ENCODE measurements around the gene NAXE.
"Not testable (repeated sequence)": the region's sequence is repeated elsewhere in the genome, so short reads cannot be mapped to it uniquely, and the experiment has no call there.

The NAXE gene

GRCh38 chr1:156552937-156553336, 38.6 kb upstream of the NAXE start:
- not testable (repeated sequence) for H2BK5ac ChIP-seq (ENCODE audit: low read length); H3K27ac ChIP-seq (replicated peaks; ENCODE audit: low read length); H3K27me3 ChIP-seq (ENCODE audit: control insufficient read depth in 3 of 3, insufficient read depth in 3 of 3, low read depth in 1 of 3, low read length in 3 of 3); H3K23ac ChIP-seq (ENCODE audit: low read depth, low read length, poor library complexity); H2AFZ ChIP-seq (ENCODE audit: low read length); H3K4ac ChIP-seq (ENCODE audit: low read length); H2BK120ac ChIP-seq (ENCODE audit: low read depth, low read length); H3K9ac ChIP-seq (ENCODE audit: low read depth, low read length, poor library complexity); H2AK5ac ChIP-seq (ENCODE audit: low read depth, low read length); H2BK15ac ChIP-seq (ENCODE audit: low read length); H3K4me1 ChIP-seq (ENCODE audit: control insufficient read depth in 2 of 2, insufficient read depth in 1 of 2, low read depth in 1 of 2, low read length in 2 of 2); DNase-seq (ENCODE audit: low spot score); H3K9me3 ChIP-seq (replicated peaks in 1 of 2; ENCODE audit: control insufficient read depth in 2 of 2, insufficient read depth in 1 of 2, low read depth in 1 of 2, low read length in 2 of 2); H3K4me2 ChIP-seq (ENCODE audit: insufficient read depth, low read length, poor library complexity, severe bottlenecking); H4K8ac ChIP-seq (ENCODE audit: low read depth, low read length); H4K91ac ChIP-seq (ENCODE audit: low read depth, low read length, poor library complexity); H3K4me3 ChIP-seq (ENCODE audit: low read length in 2 of 2); H3K14ac ChIP-seq (ENCODE audit: low read length); H2BK12ac ChIP-seq (ENCODE audit: low read length); H3K79me1 ChIP-seq (ENCODE audit: low read depth, low read length); H3K18ac ChIP-seq (ENCODE audit: low read length)
- peaks cover 48 to 85% of the 10 kb centered on the region in 2 donors for H3K36me3 ChIP-seq (replicated peaks in 1 of 2; ENCODE audit: control insufficient read depth in 2 of 2, insufficient read depth in 2 of 2, low read length in 2 of 2)
- WGBS, 2 donors (ENCODE audit: extremely low coverage in 2 of 2, insufficient read length in 2 of 2, insufficient replicate concordance in 1 of 2): no CpG with 5 or more reads among the region's 4 CpGs

- Histone ChIP-seq H3K18ac (ENCODE audit: low read length) (no peak overlapping the region), H3K36me3 (replicated peaks in 1 of 2; ENCODE audit: control insufficient read depth in 2 of 2, insufficient read depth in 2 of 2, low read length in 2 of 2) (peaks cover 40 to 76% of the 10 kb centered on the region in 2 donors), H3K14ac (ENCODE audit: low read length) (no peak overlapping the region), H2BK5ac (ENCODE audit: low read length) (no peak overlapping the region), H2AFZ (ENCODE audit: low read length) (no peak overlapping the region), H3K4ac (ENCODE audit: low read length) (no peak overlapping the region), H3K4me1 (ENCODE audit: control insufficient read depth in 2 of 2, insufficient read depth in 1 of 2, low read depth in 1 of 2, low read length in 2 of 2) (no peaks in the 10 kb centered on the region), H2BK12ac (ENCODE audit: low read length) (no peak overlapping the region), H3K79me1 (ENCODE audit: low read depth, low read length) (peaks cover 2% of the 10 kb centered on the region), H2BK15ac (ENCODE audit: low read length) (no peak overlapping the region), H4K91ac (ENCODE audit: low read depth, low read length, poor library complexity) (no peak overlapping the region), H3K9me3 (replicated peaks in 1 of 2; ENCODE audit: control insufficient read depth in 2 of 2, insufficient read depth in 1 of 2, low read depth in 1 of 2, low read length in 2 of 2) (peaks cover 0 to 2% of the 10 kb centered on the region in 2 donors), H3K9ac (ENCODE audit: low read depth, low read length, poor library complexity) (no peak overlapping the region), H3K27me3 (ENCODE audit: control insufficient read depth in 3 of 3, insufficient read depth in 3 of 3, low read depth in 1 of 3, low read length in 3 of 3) (no peaks in the 10 kb centered on the region), H2BK120ac (ENCODE audit: low read depth, low read length) (no peak overlapping the region), H2AK5ac (ENCODE audit: low read depth, low read length) (no peak overlapping the region), H4K8ac (ENCODE audit: low read depth, low read length) (no peak overlapping the region), H3K4me3 (ENCODE audit: low read length in 2 of 2) (no peak overlapping the region), H3K4me2 (ENCODE audit: insufficient read depth, low read length, poor library complexity, severe bottlenecking) (no peak overlapping the region), H3K27ac (replicated peaks; ENCODE audit: low read length) (no peak overlapping the region), H3K23ac (ENCODE audit: low read depth, low read length, poor library complexity) (no peak overlapping the region)
- WGBS, 2 donors (ENCODE audit: extremely low coverage in 2 of 2, insufficient read length in 2 of 2, insufficient replicate concordance in 1 of 2): no CpG with 5 or more reads among the region's 6 CpGs
- DNase-seq (ENCODE audit: low spot score): no peak
These were observed 37.6 kb upstream of the NAXE start for GRCh38 chr1:156553860-156554485.

GRCh38 chr1:156554971-156555370, 36.6 kb upstream of the NAXE start:
- peaks cover 43 to 77% of the 10 kb centered on the region in 2 donors for H3K36me3 ChIP-seq (replicated peaks in 1 of 2; ENCODE audit: control insufficient read depth in 2 of 2, insufficient read depth in 2 of 2, low read length in 2 of 2)
- H3K23ac ChIP-seq (ENCODE audit: low read depth, low read length, poor library complexity): no peak overlapping the region
- H2AK5ac ChIP-seq (ENCODE audit: low read depth, low read length): no peak overlapping the region
- H3K27me3 ChIP-seq (ENCODE audit: control insufficient read depth in 3 of 3, insufficient read depth in 3 of 3, low read depth in 1 of 3, low read length in 3 of 3): no peaks in the 10 kb centered on the region
- H4K91ac ChIP-seq (ENCODE audit: low read depth, low read length, poor library complexity): no peak overlapping the region
- H3K4me3 ChIP-seq (ENCODE audit: low read length in 2 of 2): no peak overlapping the region
- no peak overlapping the region for H3K4ac ChIP-seq (ENCODE audit: low read length)
- no peak for DNase-seq (ENCODE audit: low spot score)
- H2BK120ac ChIP-seq (ENCODE audit: low read depth, low read length): no peak overlapping the region
- H2AFZ ChIP-seq (ENCODE audit: low read length): no peak overlapping the region
- H3K4me2 ChIP-seq (ENCODE audit: insufficient read depth, low read length, poor library complexity, severe bottlenecking): no peak overlapping the region
- H3K14ac ChIP-seq (ENCODE audit: low read length): no peak overlapping the region
- H3K18ac ChIP-seq (ENCODE audit: low read length): no peak overlapping the region
- H4K8ac ChIP-seq (ENCODE audit: low read depth, low read length): no peak overlapping the region
- no peak overlapping the region for H2BK5ac ChIP-seq (ENCODE audit: low read length)
- H2BK15ac ChIP-seq (ENCODE audit: low read length): no peak overlapping the region
- H3K4me1 ChIP-seq (ENCODE audit: control insufficient read depth in 2 of 2, insufficient read depth in 1 of 2, low read depth in 1 of 2, low read length in 2 of 2): no peaks in the 10 kb centered on the region
- H2BK12ac ChIP-seq (ENCODE audit: low read length): no peak overlapping the region
- no peak overlapping the region for H3K27ac ChIP-seq (replicated peaks; ENCODE audit: low read length)
- H3K9me3 ChIP-seq (replicated peaks in 1 of 2; ENCODE audit: control insufficient read depth in 2 of 2, insufficient read depth in 1 of 2, low read depth in 1 of 2, low read length in 2 of 2): peaks cover 0 to 2% of the 10 kb centered on the region in 2 donors
- H3K79me1 ChIP-seq (ENCODE audit: low read depth, low read length): peaks cover 2% of the 10 kb centered on the region
- no CpG with 5 or more reads among the region's 8 CpGs for WGBS, 2 donors (ENCODE audit: extremely low coverage in 2 of 2, insufficient read length in 2 of 2, insufficient replicate concordance in 1 of 2)
- no peak overlapping the region for H3K9ac ChIP-seq (ENCODE audit: low read depth, low read length, poor library complexity)

GRCh38 chr1:156555715-156556114, 35.9 kb upstream of the NAXE start:
- Histone ChIP-seq H3K23ac (ENCODE audit: low read depth, low read length, poor library complexity) (no peak overlapping the region), H2BK120ac (ENCODE audit: low read depth, low read length) (no peak overlapping the region), H3K4ac (ENCODE audit: low read length) (no peak overlapping the region), H2BK15ac (ENCODE audit: low read length) (no peak overlapping the region), H3K14ac (ENCODE audit: low read length) (no peak overlapping the region), H3K9ac (ENCODE audit: low read depth, low read length, poor library complexity) (no peak overlapping the region), H3K36me3 (replicated peaks in 1 of 2; ENCODE audit: control insufficient read depth in 2 of 2, insufficient read depth in 2 of 2, low read length in 2 of 2) (peaks cover 43 to 77% of the 10 kb centered on the region in 2 donors), H2BK5ac (ENCODE audit: low read length) (no peak overlapping the region), H2AFZ (ENCODE audit: low read length) (no peak overlapping the region), H3K27ac (replicated peaks; ENCODE audit: low read length) (no peak overlapping the region), H2BK12ac (ENCODE audit: low read length) (no peak overlapping the region), H2AK5ac (ENCODE audit: low read depth, low read length) (no peak overlapping the region), H4K8ac (ENCODE audit: low read depth, low read length) (no peak overlapping the region), H3K27me3 (ENCODE audit: control insufficient read depth in 3 of 3, insufficient read depth in 3 of 3, low read depth in 1 of 3, low read length in 3 of 3) (no peaks in the 10 kb centered on the region), H3K4me3 (ENCODE audit: low read length in 2 of 2) (no peak overlapping the region), H3K9me3 (replicated peaks in 1 of 2; ENCODE audit: control insufficient read depth in 2 of 2, insufficient read depth in 1 of 2, low read depth in 1 of 2, low read length in 2 of 2) (peaks cover 0 to 2% of the 10 kb centered on the region in 2 donors), H3K18ac (ENCODE audit: low read length) (no peak overlapping the region), H3K79me1 (ENCODE audit: low read depth, low read length) (peaks cover 2% of the 10 kb centered on the region), H3K4me1 (ENCODE audit: control insufficient read depth in 2 of 2, insufficient read depth in 1 of 2, low read depth in 1 of 2, low read length in 2 of 2) (no peaks in the 10 kb centered on the region), H3K4me2 (ENCODE audit: insufficient read depth, low read length, poor library complexity, severe bottlenecking) (no peak overlapping the region), H4K91ac (ENCODE audit: low read depth, low read length, poor library complexity) (no peak overlapping the region)
- no CpG with 5 or more reads among the region's 2 CpGs for WGBS, 2 donors (ENCODE audit: extremely low coverage in 2 of 2, insufficient read length in 2 of 2, insufficient replicate concordance in 1 of 2)
- DNase-seq (ENCODE audit: low spot score): no peak

Measured in neuronal stem cell (in vitro differentiated cells).